ENCODE data around the gene KCTD20. TPM values are rescaled to one million over a fixed set of nuclear protein-coding genes. Genes with fewer than 3 reads are reported as not detected.

Gene KCTD20
- total and polyA plus RNA-seq, 2 of the 13 experiments (the other 11 are each of a cell fraction or from before 2014, with no cell fraction given), result 52.7 to 67.1 TPM

- FAIRE-seq, result no peak
- WGBS (ENCODE audit: low lambda C conversion rate), result 98% methylated on average over 4 of the region's 4 CpGs
Observed at GRCh38 chr6:36539814-36540568, 97.2 kb downstream of the KCTD20 start.

More at GRCh38 chr6:36539814-36540568, 97.2 kb downstream of the KCTD20 start:
- Histone ChIP-seq H4K20me1 (ENCODE audit: insufficient read depth, low read length) (no peaks in the 10 kb centered on the region; the same call in 1 of the 2 replicates), H3K9ac (ENCODE audit: insufficient read depth, low read depth, low read length) (no peak overlapping the region), H3K79me2 (ENCODE audit: insufficient read depth, low read length) (peaks cover 24% of the 10 kb centered on the region), H3K27ac (ENCODE audit: extremely low read length, insufficient read depth, low read length) (no peak overlapping the region), H3K9me3 (ENCODE audit: low read length) (no peaks in the 10 kb centered on the region), H3K4me2 (ENCODE audit: low read depth, low read length) (no peak overlapping the region), H2AFZ (ENCODE audit: low read length) (no peak overlapping the region), H3K4me3 (replicated peaks in 1 of 3; ENCODE audit: insufficient read depth in 1 of 3, low read depth in 2 of 3, low read length in 3 of 3) (no peak overlapping the region), H3K27me3 (ENCODE audit: control insufficient read depth in 1 of 2, insufficient read depth in 2 of 2, low read length in 2 of 2) (no peaks in the 10 kb centered on the region), H3K4me1 (ENCODE audit: insufficient read depth, low read length) (peaks cover 16% of the 10 kb centered on the region), H3K36me3 (replicated peaks in 1 of 2; ENCODE audit: control insufficient read depth in 1 of 2, insufficient read depth in 2 of 2, low read length in 2 of 2) (peaks cover 4 to 38% of the 10 kb centered on the region in 2 experiments)
- in situ Hi-C loops (cut with HindIII; ENCODE audit: extremely low pct_ligation_motif_present, low pct_unique_long_range_greater_than_20kb) (no loop called here), intact Hi-C loops (cut with micrococcal nuclease; ENCODE audit: unreplicated experiment) (no loop called here)
- CTCF ChIA-PET (ENCODE audit: low intra/inter-chr PET ratio, low total read pairs), result no interaction called here
- TF ChIP-seq TEAD3 (CRISPR knock-in tag; optimal IDR thresholded peaks at IDR 0.05; ENCODE audit: borderline replicate concordance), result peak; percentile 50
- no peak for TF ChIP-seq ZNF761 (CRISPR knock-in tag; conservative IDR thresholded peaks at IDR 0.05)
- POLR2A ChIA-PET, result no interaction called here
- no peak for DNase-seq (ENCODE audit: low spot score)
- no peak for ATAC-seq
- no TSS peak for BruUV-seq (replicated peaks)

Small RNAs within 50 kb of the gene (small RNA-seq; reads per million reads assigned to genes)
- gene RN7SL502P (ENCODE audit: insufficient read depth in 2 of 3, insufficient read length in 3 of 3, low read depth in 2 of 3, low replicate concordance in 1 of 3), result 0 reads per million in 3 experiments

Other genes starting within 250 kb of the KCTD20 start
- gene BRPF3, start 246.3 kb upstream of the KCTD20 start, total RNA-seq (2016; rRNA removed; fragmentation: Illumina TruSeq; extraction: Trizol), result 12.3 and 14.7 TPM in 2 replicates
- gene BRPF3, start 246.3 kb upstream of the KCTD20 start, polyA plus RNA-seq (2011; rRNA removed), result 22.9 and 25.2 TPM in 2 replicates
- gene PNPLA1, start 172.9 kb upstream of the KCTD20 start, total RNA-seq (2016; rRNA removed; fragmentation: Illumina TruSeq; extraction: Trizol), result not detected in 2 replicates
- not detected in 2 replicates for gene PNPLA1, start 172.9 kb upstream of the KCTD20 start, polyA plus RNA-seq (2011; rRNA removed)
- not detected in 2 replicates for gene BNIP5, start 106.1 kb upstream of the KCTD20 start, total RNA-seq (2016; rRNA removed; fragmentation: Illumina TruSeq; extraction: Trizol)
- gene BNIP5, start 106.1 kb upstream of the KCTD20 start, polyA plus RNA-seq (2011; rRNA removed), result 0.01 TPM in 1 of 2 replicates, not detected in the other
- not detected in 2 replicates for gene ETV7, start 55.3 kb upstream of the KCTD20 start, total RNA-seq (2016; rRNA removed; fragmentation: Illumina TruSeq; extraction: Trizol)
- gene ETV7, start 55.3 kb upstream of the KCTD20 start, polyA plus RNA-seq (2011; rRNA removed), result not detected in 2 replicates
- gene PXT1, start 146 bp upstream of the KCTD20 start, total RNA-seq (2016; rRNA removed; fragmentation: Illumina TruSeq; extraction: Trizol), result not detected in 2 replicates
- gene PXT1, start 146 bp upstream of the KCTD20 start, polyA plus RNA-seq (2011; rRNA removed), result 0.04 TPM in 1 of 2 replicates, not detected in the other
- 20.7 and 25.5 TPM in 2 replicates for gene STK38, start 104.5 kb downstream of the KCTD20 start, total RNA-seq (2016; rRNA removed; fragmentation: Illumina TruSeq; extraction: Trizol)
- gene STK38, start 104.5 kb downstream of the KCTD20 start, polyA plus RNA-seq (2011; rRNA removed), result 10.3 and 10.7 TPM in 2 replicates
- 684 and 1,115 TPM in 2 replicates for gene SRSF3, start 151.4 kb downstream of the KCTD20 start, total RNA-seq (2016; rRNA removed; fragmentation: Illumina TruSeq; extraction: Trizol)
- gene SRSF3, start 151.4 kb downstream of the KCTD20 start, polyA plus RNA-seq (2011; rRNA removed), result 149 and 206 TPM in 2 replicates
- gene CDKN1A, start 235.7 kb downstream of the KCTD20 start, total RNA-seq (2016; rRNA removed; fragmentation: Illumina TruSeq; extraction: Trizol), result 56.0 and 60.7 TPM in 2 replicates
- 92.1 and 131 TPM in 2 replicates for gene CDKN1A, start 235.7 kb downstream of the KCTD20 start, polyA plus RNA-seq (2011; rRNA removed)

Data from HepG2 (cell line).